IMR-90 (cell line): ENCODE measurements around the gene PFN1. TPM values are rescaled to one million over a fixed set of nuclear protein-coding genes. Genes with fewer than 3 reads are reported as not detected.

Source experiments
- ATAC-seq: fragments of 200-7000 bp; cut with Tn5 transposase; 2 replicates; pipeline ENCODE4 v1.9.1; 2020; ENCODE audit warnings: low read depth, mild to moderate bottlenecking, moderate library complexity
- BruUV-seq: library from RNA; stranded (reverse); fragments of 400-500 nt; replicated peaks from 2 replicates; lab custom pipeline; 2021; lab: Mats Ljungman, UMichigan
- CTCF ChIA-PET: fragments of 300-600 bp; formaldehyde crosslinking; extraction: SDS; loops from one replicate; lab custom pipeline; 2021; ENCODE audit warnings: antibody characterized with exemption; lab: Yijun Ruan, JAX
- POLR2A ChIA-PET: fragments of 300-600 bp; sonication (Branson Sonifier 250); formaldehyde crosslinking; loops from one replicate; lab custom pipeline; 2022; ENCODE audit warnings: antibody characterized with exemption; ENCODE audit not compliant: unreplicated experiment; lab: Charles Lee
- DNase-seq: peaks from one replicate; pipeline ENCODE4 v3.0.0; 2013
- H2AFZ ChIP-seq: replicated peaks from 2 replicates; pipeline ENCODE3; 2013; ENCODE audit warnings: low read length, mild to moderate bottlenecking; ENCODE audit not compliant: poor library complexity
- H2AK5ac ChIP-seq: 2 replicates; pipeline ENCODE4 v1.6.1; 2013; ENCODE audit warnings: low read depth, low read length, inconsistent platforms
- H2AK9ac ChIP-seq: replicated peaks from 2 replicates; pipeline ENCODE3; 2013; ENCODE audit warnings: mild to moderate bottlenecking, low read depth, low read length, moderate library complexity; ENCODE audit not compliant: poor library complexity
- H2BK120ac ChIP-seq: 2 replicates; pipeline ENCODE4 v1.6.1; 2013; ENCODE audit warnings: low read depth, low read length, inconsistent platforms
- H2BK15ac ChIP-seq: 3 replicates; pipeline ENCODE4 v1.6.1; 2013; ENCODE audit warnings: low read depth, low read length, inconsistent platforms
- H2BK20ac ChIP-seq: 2 replicates; pipeline ENCODE4 v1.6.1; 2013; ENCODE audit warnings: low read depth, mild to moderate bottlenecking, inconsistent platforms, low read length, moderate library complexity
- H2BK5ac ChIP-seq: 2 replicates; pipeline ENCODE4 v1.6.1; 2013; ENCODE audit warnings: mild to moderate bottlenecking, low read depth, low read length, inconsistent platforms; ENCODE audit not compliant: poor library complexity, severe bottlenecking
- H3K14ac ChIP-seq: replicated peaks from 2 replicates; pipeline ENCODE4 v1.6.1; 2013; ENCODE audit warnings: low read depth, low read length, inconsistent platforms
- H3K18ac ChIP-seq: 2 replicates; pipeline ENCODE4 v1.6.1; 2013; ENCODE audit warnings: low read depth, low read length, control low read depth
- H3K23ac ChIP-seq: 2 replicates; pipeline ENCODE4 v1.6.1; 2013; ENCODE audit warnings: low read depth, low read length, inconsistent platforms
- H3K27ac ChIP-seq: 2 replicates; pipeline ENCODE4 v1.5.1; 2013; ENCODE audit warnings: mild to moderate bottlenecking, control low read depth, low read length; ENCODE audit not compliant: insufficient read depth
- H3K27me3 ChIP-seq: 2 replicates; pipeline ENCODE4 v1.6.1; 2013; ENCODE audit warnings: low read length; ENCODE audit not compliant: control insufficient read depth, insufficient read depth
- H3K36me3 ChIP-seq: 2 replicates; pipeline ENCODE4 v1.6.1; 2013; ENCODE audit warnings: low read length, mixed read lengths; ENCODE audit not compliant: control insufficient read depth, insufficient read depth
- H3K4ac ChIP-seq: 2 replicates; pipeline ENCODE4 v1.6.1; 2013; ENCODE audit warnings: low read depth, low read length, inconsistent platforms
- H3K4me1 ChIP-seq: 2 replicates; pipeline ENCODE4 v1.6.1; 2013; ENCODE audit warnings: low read length, mixed read lengths; ENCODE audit not compliant: control insufficient read depth, insufficient read depth
- H3K4me2 ChIP-seq: 2 replicates; pipeline ENCODE4 v1.6.1; 2013; ENCODE audit warnings: low read depth, mild to moderate bottlenecking, control low read depth, low read length, moderate library complexity
- H3K4me3 ChIP-seq: 2 replicates; pipeline ENCODE4 v1.5.1; 2013; ENCODE audit warnings: low read depth, mild to moderate bottlenecking, control low read depth, low read length, moderate library complexity; ENCODE audit not compliant: insufficient read depth
- H3K56ac ChIP-seq: 2 replicates; pipeline ENCODE4 v1.6.1; 2013; ENCODE audit warnings: low read length, inconsistent platforms; ENCODE audit not compliant: insufficient read depth; ENCODE audit errors: extremely low read depth
- H3K79me1 ChIP-seq, 2 experiments: 2 replicates each; pipeline ENCODE4 v1.6.1; 2013; ENCODE audit warnings: low read length in 2 of 2, inconsistent platforms in 1 of 2, low read depth in 1 of 2
- H3K9ac ChIP-seq: 2 replicates; pipeline ENCODE4 v1.6.1; 2013; ENCODE audit warnings: low read depth, low read length, control low read depth
- H3K9me1 ChIP-seq: 2 replicates; pipeline ENCODE4 v1.6.1; 2013; ENCODE audit warnings: low read length, inconsistent platforms; ENCODE audit not compliant: insufficient read depth
- H3K9me3 ChIP-seq: 2 replicates; pipeline ENCODE4 v1.6.1; 2013; ENCODE audit warnings: low read length; ENCODE audit not compliant: control insufficient read depth, insufficient read depth
- H4K20me1 ChIP-seq: 2 replicates; pipeline ENCODE4 v1.6.1; 2013; ENCODE audit warnings: low read length, inconsistent platforms; ENCODE audit not compliant: insufficient read depth
- H4K5ac ChIP-seq: 2 replicates; pipeline ENCODE4 v1.6.1; 2013; ENCODE audit warnings: mild to moderate bottlenecking, low read depth, low read length, control low read depth
- H4K8ac ChIP-seq, 2 experiments: 2 replicates each; pipeline ENCODE4 v1.6.1; 2013; ENCODE audit warnings: low read depth in 2 of 2, low read length in 2 of 2, control low read depth in 1 of 2, inconsistent platforms in 1 of 2
- H4K91ac ChIP-seq: 2 replicates; pipeline ENCODE4 v1.6.1; 2013; ENCODE audit warnings: low read depth, low read length, inconsistent platforms; ENCODE audit not compliant: insufficient read depth
- CHD1 ChIP-seq: IDR thresholded peaks from 2 replicates; pipeline ENCODE4 v1.6.1; 2012; ENCODE audit warnings: low read depth, low read length, improper control_type of control experiment
- FOS ChIP-seq: fragments of 150-350 bp; IDR thresholded peaks from 2 replicates; pipeline ENCODE4 v1.6.1; 2016; ENCODE audit warnings: low read depth, low read length
- MXI1 ChIP-seq: IDR thresholded peaks from 2 replicates; pipeline ENCODE4 v1.6.1; 2012; ENCODE audit warnings: low read depth, mild to moderate bottlenecking, low read length, moderate library complexity, borderline replicate concordance
- POLR2A ChIP-seq: IDR thresholded peaks from 2 replicates; pipeline ENCODE4 v1.6.1; 2012; ENCODE audit warnings: mild to moderate bottlenecking, low read depth, low read length
- RAD21 ChIP-seq: IDR thresholded peaks from 2 replicates; pipeline ENCODE4 v1.6.1; 2012; ENCODE audit warnings: low read length, improper control_type of control experiment
- RCOR1 ChIP-seq: IDR thresholded peaks from 2 replicates; pipeline ENCODE4 v1.6.1; 2012; ENCODE audit warnings: mild to moderate bottlenecking, low read length, improper control_type of control experiment; ENCODE audit not compliant: insufficient replicate concordance
- RFX5 ChIP-seq: IDR thresholded peaks from 2 replicates; pipeline ENCODE4 v1.8.0; 2012; ENCODE audit warnings: low read depth, mild to moderate bottlenecking, low read length, moderate library complexity
- SMC3 ChIP-seq: fragments of 150-350 bp; IDR thresholded peaks from 2 replicates; pipeline ENCODE4 v1.6.1; 2016; ENCODE audit warnings: low read depth, mild to moderate bottlenecking, antibody characterized with exemption, low read length, moderate library complexity
- WGBS, 2 experiments: methylation state at CpG; one replicate each; pipeline versions ENCODE4 v1.1.5 to v1.1.7; 2013; ENCODE audit warnings: missing lambda C conversion rate in 2 of 2; ENCODE audit not compliant: insufficient read length in 1 of 2; ENCODE audit errors: extremely low coverage in 2 of 2; 5-methylcytosine and 5-hydroxymethylcytosine counted together
- dilution Hi-C: fragments of 300-500 bp; cut with HindIII; formaldehyde crosslinking; loops from one replicate; pipeline ENCODE4 v1.14.3; 2018; ENCODE audit warnings: low sequenced_read_pairs; ENCODE audit not compliant: unreplicated experiment
- in situ Hi-C: fragments of 300-500 bp; cut with MboI; formaldehyde crosslinking; loops from 3 replicates; pipeline ENCODE4 v1.14.3; 2019; ENCODE audit warnings: low sequenced_read_pairs, inconsistent platforms, mixed read lengths
- intact Hi-C: fragments of 100-400 bp; cut with micrococcal nuclease; formaldehyde crosslinking; loops from 2 replicates; pipeline ENCODE4 v1.10.0; 2022
- polyA plus RNA-seq, 3 experiments: library from polyadenylated mRNA; depleted of rRNA; stranded (reverse); fragments of >200 nt; gene quantifications; 2 replicates each; pipeline ENCODE4 v1.2.3, GENCODE V29; 2012; ENCODE audit warnings: low replicate concordance in 1 of 3
- total RNA-seq: library from RNA; depleted of rRNA; stranded (reverse); fragments of >200 nt; gene quantifications from 2 replicates; pipeline ENCODE4 v1.2.3, GENCODE V29; 2012

The PFN1 gene
- total and polyA plus RNA-seq, 2 of the 4 experiments (the other 2 are of a cell fraction): 348 to 1,671 TPM

GRCh38 chr17:4982305-4982704, 34.0 kb upstream of the PFN1 start:
- ChIA-PET POLR2A (no interaction called here), CTCF (interaction anchor here (0.7 kb wide), 1 partner anchor 25 kb away, joined by 4 read pairs; no protein-coding TSS in a partner anchor)
- no peak overlapping the region for H3K4me3 ChIP-seq
- no peak overlapping the region for H3K56ac ChIP-seq
- no peak overlapping the region for H4K5ac ChIP-seq
- H3K4me2 ChIP-seq: no peak overlapping the region
- no peak overlapping the region for H2AFZ ChIP-seq
- no peak overlapping the region for H2BK120ac ChIP-seq
- TF ChIP-seq FOS (no peak), SMC3 (no peak), RAD21 (no peak), RCOR1 (no peak), POLR2A (no peak), CHD1 (no peak), MXI1 (no peak), RFX5 (no peak)
- H4K20me1 ChIP-seq: 0 out of 2 replicates have a peak, but pooled peaks cover 9% of the 10 kb centered on the region
- H2AK5ac ChIP-seq: no peak overlapping the region
- H3K36me3 ChIP-seq: peaks cover 42% of the 10 kb centered on the region
- dilution Hi-C loops (no loop called here), intact Hi-C loops (no loop called here), in situ Hi-C loops (no loop called here)
- peaks cover 3 to 48% of the 10 kb centered on the region in 2 experiments; a peak in 3 of 4 replicates for H3K79me1 ChIP-seq
- no peak overlapping the region for H3K27ac ChIP-seq
- no peak overlapping the region for H4K8ac ChIP-seq
- H2AK9ac ChIP-seq: no peak overlapping the region
- no peak overlapping the region for H2BK5ac ChIP-seq
- no peak overlapping the region for H3K18ac ChIP-seq
- no peaks in the 10 kb centered on the region for H3K27me3 ChIP-seq
- peaks cover 4% of the 10 kb centered on the region; the same call in 1 of the 2 replicates for H3K4me1 ChIP-seq
- H3K23ac ChIP-seq: no peak overlapping the region
- no peak overlapping the region for H2BK15ac ChIP-seq
- H2BK20ac ChIP-seq: no peak overlapping the region
- DNase-seq (no peak), ATAC-seq (no peak)
- H3K9ac ChIP-seq: no peak overlapping the region
- H3K14ac ChIP-seq: no peak overlapping the region
- peaks cover 20% of the 10 kb centered on the region for H3K9me1 ChIP-seq
- no peaks in the 10 kb centered on the region for H3K9me3 ChIP-seq
- BruUV-seq: no TSS peak
- no peak overlapping the region for H4K91ac ChIP-seq
- no peak overlapping the region for H3K4ac ChIP-seq
- 50% methylated on average over 1 of the region's 5 CpGs; no CpG with 5 or more reads in 1 of the 2 experiments for WGBS, 2 experiments
